HEK293T (cell line): ENCODE data around the gene CHL1.

ENCODE experiments used
- ARNT ChIP-seq: fragments of 450-650 bp; IDR thresholded peaks from 2 replicates; pipeline ENCODE4 v1.6.1; 2017; ENCODE audit warnings: mild to moderate bottlenecking
- CTBP1 ChIP-seq: fragments of 450-650 bp; IDR thresholded peaks from 2 replicates; pipeline ENCODE4 v1.6.1; 2016; ENCODE audit warnings: borderline replicate concordance
- ELF4 ChIP-seq: fragments of 450-650 bp; IDR thresholded peaks from 2 replicates; pipeline ENCODE4 v1.6.1; 2017; ENCODE audit warnings: antibody characterized with exemption
- FOXA1 ChIP-seq: fragments of 450-650 bp; IDR thresholded peaks from 2 replicates; pipeline ENCODE4 v1.6.1; 2016; ENCODE audit warnings: mild to moderate bottlenecking
- FOXK2 ChIP-seq: fragments of 450-650 bp; IDR thresholded peaks from 2 replicates; pipeline ENCODE4 v1.6.1; 2016; ENCODE audit warnings: mild to moderate bottlenecking
- FOXM1 ChIP-seq: fragments of 450-650 bp; IDR thresholded peaks from 2 replicates; pipeline ENCODE4 v1.6.1; 2017; ENCODE audit warnings: mild to moderate bottlenecking, borderline replicate concordance
- HDGF ChIP-seq: fragments of 450-650 bp; IDR thresholded peaks from 2 replicates; pipeline ENCODE4 v1.6.1; 2017; ENCODE audit warnings: antibody characterized with exemption, borderline replicate concordance
- L3MBTL2 ChIP-seq: fragments of 450-650 bp; conservative IDR thresholded peaks from 2 replicates; pipeline ENCODE4 v1.6.1; 2016; ENCODE audit warnings: mild to moderate bottlenecking
- LEF1 ChIP-seq: fragments of 450-650 bp; IDR thresholded peaks from 2 replicates; pipeline ENCODE4 v1.6.1; 2017; ENCODE audit warnings: mild to moderate bottlenecking, borderline replicate concordance
- NFRKB ChIP-seq: fragments of 450-650 bp; IDR thresholded peaks from 2 replicates; pipeline ENCODE4 v1.6.1; 2016; ENCODE audit warnings: mild to moderate bottlenecking, moderate library complexity
- SP1 ChIP-seq: fragments of 450-650 bp; IDR thresholded peaks from 2 replicates; pipeline ENCODE4 v1.6.1; 2017
- SUZ12 ChIP-seq: fragments of 450-650 bp; IDR thresholded peaks from 2 replicates; pipeline ENCODE4 v1.6.1; 2016; ENCODE audit warnings: mild to moderate bottlenecking
- TARDBP ChIP-seq: fragments of 450-650 bp; IDR thresholded peaks from 2 replicates; pipeline ENCODE4 v1.6.1; 2016
- ZNF384 ChIP-seq: fragments of 450-650 bp; IDR thresholded peaks from 2 replicates; pipeline ENCODE4 v1.6.1; 2016

- TF ChIP-seq ZNF384 = no peak
- TF ChIP-seq FOXK2 = no peak
- no peak for TF ChIP-seq L3MBTL2
- no peak for TF ChIP-seq FOXA1
- no peak for TF ChIP-seq CTBP1
- no peak for TF ChIP-seq HDGF
- no peak for TF ChIP-seq NFRKB
- TF ChIP-seq SP1 = no peak
- no peak for TF ChIP-seq ARNT
- TF ChIP-seq FOXM1 = no peak
- no peak for TF ChIP-seq LEF1
- no peak for TF ChIP-seq TARDBP
- no peak for TF ChIP-seq SUZ12
- no peak for TF ChIP-seq ELF4
Measured at GRCh38 chr3:151614-152189, 44.9 kb upstream of the CHL1 start.
